GM12878 (cell line): Measurements from ENCODE around the gene ACSL4. TPM values are rescaled to one million over a fixed set of nuclear protein-coding genes. Genes with fewer than 3 reads are reported as not detected.

ENCODE experiments used
- ATAC-seq: fragments of 200-7000 bp; cut with Tn5 transposase; 3 replicates; pipeline ENCODE4 v1.9.1; 2020; ENCODE audit warnings: mild to moderate bottlenecking, moderate library complexity
- BruUV-seq: library from RNA; stranded (reverse); fragments of 400-500 nt; replicated peaks from 2 replicates; lab custom pipeline; 2021; lab: Mats Ljungman, UMichigan
- CTCF ChIA-PET: fragments of 300-600 bp; sonication (Branson Sonifier 250); formaldehyde crosslinking; extraction: SDS; loops from one replicate; lab custom pipeline; 2021; ENCODE audit warnings: inconsistent platforms; lab: Yijun Ruan, JAX
- POLR2A ChIA-PET: fragments of 350-600 bp; formaldehyde crosslinking; extraction: SDS; loops from one replicate; lab custom pipeline; 2021; ENCODE audit warnings: inconsistent platforms; lab: Charles Lee
- RAD21 ChIA-PET: fragments of 300-600 bp; sonication (Branson Sonifier 250); formaldehyde crosslinking; loops from one replicate; lab custom pipeline; 2023; ENCODE audit warnings: antibody characterized with exemption; ENCODE audit not compliant: unreplicated experiment; lab: Charles Lee
- SMC1A ChIA-PET: fragments of 300-600 bp; sonication (Branson Sonifier 250); formaldehyde crosslinking; loops from one replicate; lab custom pipeline; 2023; ENCODE audit not compliant: unreplicated experiment, uncharacterized antibody; lab: Charles Lee
- DNase-seq: peaks from one replicate; pipeline ENCODE4 v3.0.0-alpha.2; 2011; ENCODE audit warnings: low read depth, low spot score
- FAIRE-seq: peaks from 3 replicates; lab custom pipeline; 2011; peaks lifted over from hg19 to GRCh38; lab: Jason Lieb, UNC
- H2AFZ ChIP-seq: 2 replicates; pipeline ENCODE4 v1.6.0; 2011; ENCODE audit warnings: low read depth, low read length, control low read depth; ENCODE audit not compliant: control insufficient read depth
- H3K27ac ChIP-seq: 2 replicates; pipeline ENCODE4 v1.5.1; 2011; ENCODE audit warnings: control low read depth; ENCODE audit not compliant: control insufficient read depth, insufficient read depth
- H3K27me3 ChIP-seq, 2 experiments: replicated peaks in 1 of 2; 2 replicates each; pipeline versions ENCODE4 v1.6.0 to v1.6.1; 2011; ENCODE audit warnings: low read length in 1 of 2; ENCODE audit not compliant: control insufficient read depth in 2 of 2, insufficient read depth in 2 of 2
- H3K36me3 ChIP-seq, 2 experiments: 2 replicates each; pipeline ENCODE4 v1.5.1; 2011; ENCODE audit warnings: low read length in 1 of 2; ENCODE audit not compliant: control insufficient read depth in 2 of 2, insufficient read depth in 2 of 2
- H3K4me1 ChIP-seq: 2 replicates; pipeline ENCODE4 v1.6.1; 2011; ENCODE audit warnings: mild to moderate bottlenecking, low read length, moderate library complexity, mixed read lengths; ENCODE audit not compliant: control insufficient read depth, insufficient read depth
- H3K4me2 ChIP-seq: 2 replicates; pipeline ENCODE4 v1.6.0; 2011; ENCODE audit warnings: control low read depth; ENCODE audit not compliant: control insufficient read depth, insufficient read depth
- H3K4me3 ChIP-seq: fragments of 200-600 bp; sonication (generic); 2 replicates; pipeline ENCODE4 v1.5.1; 2016
- H3K79me2 ChIP-seq: 2 replicates; pipeline ENCODE4 v1.6.0; 2011; ENCODE audit warnings: low read length; ENCODE audit not compliant: control insufficient read depth, insufficient read depth
- H3K9ac ChIP-seq: 2 replicates; pipeline ENCODE4 v1.8.0; 2011; ENCODE audit warnings: low read length, control low read depth, mixed read lengths; ENCODE audit not compliant: control insufficient read depth, insufficient read depth
- H3K9me3 ChIP-seq: replicated peaks from 3 replicates; pipeline ENCODE4 v1.5.1; 2011; ENCODE audit warnings: mild to moderate bottlenecking, low read length; ENCODE audit not compliant: control insufficient read depth, insufficient read depth
- H4K20me1 ChIP-seq: 2 replicates; pipeline ENCODE4 v1.6.0; 2011; ENCODE audit not compliant: control insufficient read depth, insufficient read depth
- IKZF2 ChIP-seq, 2 experiments: fragments of 450-650 bp; IDR thresholded peaks; 2 replicates each; pipeline ENCODE4 v1.6.1; 2017; ENCODE audit warnings: mild to moderate bottlenecking in 2 of 2, moderate library complexity in 2 of 2
- NRF1 ChIP-seq: conservative IDR thresholded peaks from 2 replicates; pipeline ENCODE4 v1.6.1; 2011; ENCODE audit warnings: mild to moderate bottlenecking, low read depth, low read length, improper control_type of control experiment
- RBBP5 ChIP-seq: fragments of 200-600 bp; sonication (generic); conservative IDR thresholded peaks from 2 replicates; pipeline ENCODE4 v1.6.1; 2016
- SIN3A ChIP-seq: IDR thresholded peaks from 2 replicates; pipeline ENCODE4 v1.6.1; 2012; ENCODE audit warnings: low read depth, low read length, improper control_type of control experiment
- ZNF217 ChIP-seq: fragments of 450-650 bp; IDR thresholded peaks from 2 replicates; pipeline ENCODE4 v1.6.1; 2017; ENCODE audit warnings: antibody characterized with exemption, mild to moderate bottlenecking
- WGBS: methylation state at CpG from one replicate; pipeline ENCODE4 v1.1.6; 2016; ENCODE audit warnings: low lambda C conversion rate; ENCODE audit not compliant: insufficient replicate concordance, insufficient coverage; ENCODE audit errors: missing lambda C conversion rate; 5-methylcytosine and 5-hydroxymethylcytosine counted together
- in situ Hi-C: fragments of 300-500 bp; cut with MboI; formaldehyde crosslinking; loops from 9 replicates; pipeline ENCODE4 v1.14.3; 2018; ENCODE audit warnings: mixed read lengths
- intact Hi-C: fragments of 100-400 bp; cut with micrococcal nuclease; formaldehyde crosslinking; loops from one replicate; pipeline ENCODE4 v1.14.2; 2022; ENCODE audit not compliant: unreplicated experiment
- polyA plus RNA-seq, 11 experiments: library from polyadenylated mRNA; depleted of rRNA in 4 of 11; unstranded in 6 of 11; stranded (reverse) in 5 of 11; fragments of >200 nt; fragmentation: Nextera tagmentation in 4 of 11; fragmentation: Illumina TruSeq in 1 of 11; extraction: Ambion mirVana in 4 of 11; extraction: Trizol in 1 of 11; gene quantifications; 1 replicate in 1 of 11; 2 replicates in 10 of 11; pipeline versions ENCODE4 v1.2.1 to v1.2.3, GENCODE V29; 2011 to 2016; ENCODE audit warnings: inconsistent platforms in 2 of 11, missing spikeins in 2 of 11, low read depth in 1 of 11
- total RNA-seq, 4 experiments: library from RNA; depleted of rRNA in 3 of 4; stranded (reverse); fragments of >200 nt in 3 of 4; fragmentation: Illumina TruSeq in 1 of 4; extraction: Trizol in 1 of 4; gene quantifications; 2 replicates each; pipeline versions ENCODE4 v1.2.1 to v1.2.3, GENCODE V29; 2013 to 2021
- TF ChIP-seq, protein P1 (sequence below): IDR thresholded peaks from 2 replicates; pipeline ENCODE4 v1.6.1; 2012; ENCODE audit warnings: low read length, inconsistent platforms
- TF ChIP-seq, protein P2 (sequence below): IDR thresholded peaks from 2 replicates; pipeline ENCODE4 v1.6.1; 2011; ENCODE audit warnings: mild to moderate bottlenecking, low read depth, low read length, moderate library complexity; ENCODE audit not compliant: insufficient replicate concordance

The ACSL4 gene
- total and polyA plus RNA-seq, 10 of the 15 experiments (the other 5 are each of a cell fraction or from before 2014, with no cell fraction given), result 20.7 to 66.6 (median 45.4) TPM

DNA sequence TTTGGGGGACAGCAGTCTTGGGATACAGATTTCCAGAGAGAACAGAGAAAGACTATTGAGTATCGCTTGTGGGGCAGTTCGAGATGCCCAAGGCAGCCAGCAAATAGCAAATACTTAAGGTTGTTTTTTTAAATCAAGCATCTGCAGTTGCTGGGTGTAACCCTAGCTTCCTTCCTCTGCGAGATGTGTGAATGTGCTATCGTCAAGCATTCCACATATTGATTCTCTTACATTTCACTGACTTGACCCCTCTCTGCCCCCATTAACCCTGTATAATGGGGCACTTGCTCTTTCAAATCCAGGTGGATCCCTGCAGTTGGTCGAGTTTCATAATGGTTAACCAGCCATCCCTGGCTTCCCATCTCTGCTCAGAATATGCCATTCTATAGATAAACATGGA lies 131.6 kb downstream of the ACSL4 start:
- in situ Hi-C loops, result no loop called here
- no peak overlapping the region for H3K27ac ChIP-seq

More for the DNA sequence above, 131.6 kb downstream of the ACSL4 start:
- ChIA-PET POLR2A (no interaction called here), CTCF (no interaction called here), RAD21 (no interaction called here), SMC1A (no interaction called here)
- no peak overlapping the region for H3K9ac ChIP-seq
- no peaks in the 10 kb centered on the region for H3K4me1 ChIP-seq
- H4K20me1 ChIP-seq, result no peaks in the 10 kb centered on the region
- TF ChIP-seq SIN3A (no peak), RBBP5 (no peak), NRF1 (no peak), ZNF217 (no peak), IKZF2 (IDR thresholded peaks at IDR 0.05) (no peak)
- TF ChIP-seq, protein P1, sequence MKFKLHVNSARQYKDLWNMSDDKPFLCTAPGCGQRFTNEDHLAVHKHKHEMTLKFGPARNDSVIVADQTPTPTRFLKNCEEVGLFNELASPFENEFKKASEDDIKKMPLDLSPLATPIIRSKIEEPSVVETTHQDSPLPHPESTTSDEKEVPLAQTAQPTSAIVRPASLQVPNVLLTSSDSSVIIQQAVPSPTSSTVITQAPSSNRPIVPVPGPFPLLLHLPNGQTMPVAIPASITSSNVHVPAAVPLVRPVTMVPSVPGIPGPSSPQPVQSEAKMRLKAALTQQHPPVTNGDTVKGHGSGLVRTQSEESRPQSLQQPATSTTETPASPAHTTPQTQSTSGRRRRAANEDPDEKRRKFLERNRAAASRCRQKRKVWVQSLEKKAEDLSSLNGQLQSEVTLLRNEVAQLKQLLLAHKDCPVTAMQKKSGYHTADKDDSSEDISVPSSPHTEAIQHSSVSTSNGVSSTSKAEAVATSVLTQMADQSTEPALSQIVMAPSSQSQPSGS, result no peak
- TF ChIP-seq, protein P2, sequence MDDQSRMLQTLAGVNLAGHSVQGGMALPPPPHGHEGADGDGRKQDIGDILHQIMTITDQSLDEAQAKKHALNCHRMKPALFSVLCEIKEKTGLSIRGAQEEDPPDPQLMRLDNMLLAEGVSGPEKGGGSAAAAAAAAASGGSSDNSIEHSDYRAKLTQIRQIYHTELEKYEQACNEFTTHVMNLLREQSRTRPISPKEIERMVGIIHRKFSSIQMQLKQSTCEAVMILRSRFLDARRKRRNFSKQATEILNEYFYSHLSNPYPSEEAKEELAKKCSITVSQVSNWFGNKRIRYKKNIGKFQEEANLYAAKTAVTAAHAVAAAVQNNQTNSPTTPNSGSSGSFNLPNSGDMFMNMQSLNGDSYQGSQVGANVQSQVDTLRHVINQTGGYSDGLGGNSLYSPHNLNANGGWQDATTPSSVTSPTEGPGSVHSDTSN, result no peak
- ATAC-seq (no peak), FAIRE-seq (no peak), DNase-seq (no peak)
- H3K79me2 ChIP-seq, result no peaks in the 10 kb centered on the region
- intact Hi-C loops, result no loop called here
- no peak overlapping the region for H3K4me2 ChIP-seq
- no peak overlapping the region for H3K4me3 ChIP-seq
- BruUV-seq, result no TSS peak
- peaks cover 0 to 1% of the 10 kb centered on the region in 2 experiments; a peak in 2 of 4 replicates for H3K27me3 ChIP-seq
- no peaks in the 10 kb centered on the region for H3K9me3 ChIP-seq
- H2AFZ ChIP-seq, result no peak overlapping the region
- no peaks in the 10 kb centered on the region for H3K36me3 ChIP-seq
- WGBS, result 23% methylated on average over 5 of the region's 5 CpGs
